Measurements from ENCODE around the gene TTC28.

DNA sequence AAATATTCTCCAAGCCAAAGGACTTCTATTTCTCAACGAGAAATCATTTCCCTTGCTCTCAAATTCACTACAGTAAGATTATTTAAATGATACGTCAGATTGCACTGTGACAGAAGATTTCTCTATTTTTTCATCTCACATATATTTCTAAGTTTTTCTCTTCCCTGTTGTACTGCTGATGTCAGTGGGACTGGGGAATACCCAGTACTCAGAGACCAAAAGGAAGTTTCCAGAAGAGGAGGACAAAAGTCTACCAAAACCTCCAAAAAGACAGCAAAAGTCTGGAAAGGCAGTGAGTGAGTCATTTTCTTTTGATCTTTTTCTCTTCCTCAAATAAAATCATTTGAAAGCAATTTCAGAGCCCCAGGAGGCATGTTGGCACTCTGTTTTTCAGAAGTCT, 610.8 kb downstream of the TTC28 start:
- TF ChIP-seq, protein P1, sequence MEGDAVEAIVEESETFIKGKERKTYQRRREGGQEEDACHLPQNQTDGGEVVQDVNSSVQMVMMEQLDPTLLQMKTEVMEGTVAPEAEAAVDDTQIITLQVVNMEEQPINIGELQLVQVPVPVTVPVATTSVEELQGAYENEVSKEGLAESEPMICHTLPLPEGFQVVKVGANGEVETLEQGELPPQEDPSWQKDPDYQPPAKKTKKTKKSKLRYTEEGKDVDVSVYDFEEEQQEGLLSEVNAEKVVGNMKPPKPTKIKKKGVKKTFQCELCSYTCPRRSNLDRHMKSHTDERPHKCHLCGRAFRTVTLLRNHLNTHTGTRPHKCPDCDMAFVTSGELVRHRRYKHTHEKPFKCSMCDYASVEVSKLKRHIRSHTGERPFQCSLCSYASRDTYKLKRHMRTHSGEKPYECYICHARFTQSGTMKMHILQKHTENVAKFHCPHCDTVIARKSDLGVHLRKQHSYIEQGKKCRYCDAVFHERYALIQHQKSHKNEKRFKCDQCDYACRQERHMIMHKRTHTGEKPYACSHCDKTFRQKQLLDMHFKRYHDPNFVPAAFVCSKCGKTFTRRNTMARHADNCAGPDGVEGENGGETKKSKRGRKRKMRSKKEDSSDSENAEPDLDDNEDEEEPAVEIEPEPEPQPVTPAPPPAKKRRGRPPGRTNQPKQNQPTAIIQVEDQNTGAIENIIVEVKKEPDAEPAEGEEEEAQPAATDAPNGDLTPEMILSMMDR (IDR thresholded peaks at IDR 0.05), result no peak
- TF ChIP-seq POLR2AphosphoS5 (IDR thresholded peaks at IDR 0.05) (no peak), POLR2A (IDR thresholded peaks at IDR 0.05) (no peak)

All from gastroesophageal sphincter (tissue), 3 donors.